GM13977 (cell line): ENCODE measurements around the gene UTF1.

Experiments used
- DNase-seq: peaks from one replicate; pipeline ENCODE4 v3.0.0; 2012; ENCODE audit warnings: low spot score
- in situ Hi-C: fragments of 300-500 bp; cut with MboI; formaldehyde crosslinking; loops from one replicate; pipeline ENCODE4 v1.12.0; 2022; ENCODE audit warnings: low sequenced_read_pairs, low pct_unique_long_range_greater_than_20kb, mixed read lengths, inconsistent platforms; ENCODE audit not compliant: unreplicated experiment
- TF ChIP-seq, protein P1 (sequence below): IDR thresholded peaks from 2 replicates; pipeline ENCODE4 v1.5.1; 2012; ENCODE audit warnings: mild to moderate bottlenecking, control low read depth; ENCODE audit not compliant: insufficient read depth; ENCODE audit errors: extremely low read depth, missing control alignments

UTF1 gene

DNA sequence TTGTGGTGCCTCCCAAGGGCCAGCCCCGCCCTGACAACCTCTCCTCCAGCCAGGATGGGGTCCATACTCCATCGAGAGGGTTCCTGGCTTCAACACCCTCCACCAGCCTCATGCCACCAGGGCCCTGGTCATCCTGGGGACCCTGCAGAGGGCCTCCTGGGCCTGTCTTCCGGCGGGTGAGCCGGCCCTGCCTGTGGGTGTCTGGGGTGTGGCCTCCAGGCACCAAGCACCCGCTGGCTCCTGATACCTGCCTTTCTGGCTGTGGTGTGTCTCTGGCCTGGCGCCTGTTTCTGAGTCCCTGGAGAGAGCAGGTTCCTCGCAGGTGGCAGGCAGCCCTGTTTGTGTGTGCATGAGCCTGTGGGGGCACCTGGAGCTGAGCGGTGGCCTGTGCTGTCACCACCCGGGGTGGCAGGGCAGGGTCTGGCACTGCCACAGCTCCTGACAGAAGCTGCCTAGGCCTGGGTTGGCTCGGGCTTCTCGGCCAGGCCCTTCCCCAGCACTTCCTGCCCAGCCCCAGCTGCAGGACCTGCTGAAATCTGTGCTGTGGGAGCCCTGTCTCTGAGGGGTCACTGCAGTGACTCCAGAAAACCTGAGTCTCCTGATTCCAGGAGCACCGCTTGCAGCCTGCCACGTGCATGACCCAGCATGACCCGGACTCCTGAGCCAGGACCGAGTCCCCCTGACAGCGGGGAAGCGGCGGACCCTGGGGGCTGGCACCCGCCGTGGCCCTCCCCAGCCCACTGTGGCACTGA is 28.2 kb downstream of the UTF1 start:
- TF ChIP-seq, protein P1, sequence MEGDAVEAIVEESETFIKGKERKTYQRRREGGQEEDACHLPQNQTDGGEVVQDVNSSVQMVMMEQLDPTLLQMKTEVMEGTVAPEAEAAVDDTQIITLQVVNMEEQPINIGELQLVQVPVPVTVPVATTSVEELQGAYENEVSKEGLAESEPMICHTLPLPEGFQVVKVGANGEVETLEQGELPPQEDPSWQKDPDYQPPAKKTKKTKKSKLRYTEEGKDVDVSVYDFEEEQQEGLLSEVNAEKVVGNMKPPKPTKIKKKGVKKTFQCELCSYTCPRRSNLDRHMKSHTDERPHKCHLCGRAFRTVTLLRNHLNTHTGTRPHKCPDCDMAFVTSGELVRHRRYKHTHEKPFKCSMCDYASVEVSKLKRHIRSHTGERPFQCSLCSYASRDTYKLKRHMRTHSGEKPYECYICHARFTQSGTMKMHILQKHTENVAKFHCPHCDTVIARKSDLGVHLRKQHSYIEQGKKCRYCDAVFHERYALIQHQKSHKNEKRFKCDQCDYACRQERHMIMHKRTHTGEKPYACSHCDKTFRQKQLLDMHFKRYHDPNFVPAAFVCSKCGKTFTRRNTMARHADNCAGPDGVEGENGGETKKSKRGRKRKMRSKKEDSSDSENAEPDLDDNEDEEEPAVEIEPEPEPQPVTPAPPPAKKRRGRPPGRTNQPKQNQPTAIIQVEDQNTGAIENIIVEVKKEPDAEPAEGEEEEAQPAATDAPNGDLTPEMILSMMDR = no peak
- in situ Hi-C loops = no loop called here
- DNase-seq = no peak

DNA sequence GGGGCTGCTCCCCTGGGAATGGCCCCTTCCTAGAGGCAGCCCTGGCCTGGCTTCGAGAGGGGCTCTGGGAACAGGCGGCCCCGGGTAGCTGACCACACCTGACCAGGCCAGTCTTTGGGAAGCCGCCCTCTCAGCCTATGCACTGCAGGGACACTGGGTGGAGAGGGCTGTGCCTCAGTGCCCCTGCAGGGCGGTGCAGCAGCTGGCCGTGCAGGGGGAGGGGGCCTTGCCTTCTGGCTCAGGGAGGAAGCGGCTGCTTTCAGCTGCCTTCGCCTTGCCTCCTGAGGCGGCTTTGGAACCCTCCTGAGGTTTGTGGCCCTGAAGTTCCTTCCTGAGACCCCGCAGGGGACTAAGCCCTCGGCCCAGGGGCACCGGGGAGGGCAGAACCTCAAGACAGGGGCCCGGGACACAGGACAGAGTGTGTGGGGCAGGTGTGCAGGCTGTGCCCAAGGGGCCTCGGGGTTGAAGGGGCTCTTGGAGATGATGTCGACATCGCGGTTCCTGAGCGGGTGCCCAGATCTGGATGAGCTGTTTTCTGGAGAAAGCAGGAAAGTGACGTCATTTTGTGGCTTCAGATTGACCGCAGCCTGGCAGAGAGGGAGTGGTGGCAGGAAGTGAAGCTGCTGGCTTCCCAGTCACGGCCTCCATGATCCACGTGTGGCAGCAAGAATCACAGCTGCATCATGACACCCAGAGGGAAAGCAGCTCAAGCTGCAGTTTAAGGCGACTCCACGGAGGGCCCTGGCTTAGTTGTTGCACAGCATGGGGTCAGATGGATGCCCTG is 29.0 kb downstream of the UTF1 start:
- TF ChIP-seq, protein P1 = no peak
- in situ Hi-C loops = no loop called here
- no peak for DNase-seq

DNA sequence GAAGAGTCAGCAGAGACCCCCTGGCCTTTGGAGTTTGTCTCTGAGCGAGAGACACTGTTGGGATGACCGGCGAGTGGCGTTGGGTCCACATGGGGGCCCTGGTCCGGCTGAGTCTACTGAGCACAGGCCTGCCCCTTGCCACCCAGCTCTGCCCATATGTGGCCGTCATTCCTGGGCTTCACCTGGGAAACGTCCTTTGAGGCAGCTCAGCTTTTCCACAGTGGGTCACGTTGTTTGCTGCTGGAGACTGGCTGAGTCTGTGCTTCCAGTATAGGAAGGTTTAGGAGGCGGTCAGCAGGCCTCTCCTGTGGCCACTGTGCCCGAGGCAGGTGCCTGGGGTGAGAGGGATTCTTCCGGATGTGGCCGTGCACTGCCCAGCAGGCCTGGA is 29.6 kb downstream of the UTF1 start:
- in situ Hi-C loops = no loop called here
- TF ChIP-seq, protein P1 = no peak
- DNase-seq = no peak

DNA sequence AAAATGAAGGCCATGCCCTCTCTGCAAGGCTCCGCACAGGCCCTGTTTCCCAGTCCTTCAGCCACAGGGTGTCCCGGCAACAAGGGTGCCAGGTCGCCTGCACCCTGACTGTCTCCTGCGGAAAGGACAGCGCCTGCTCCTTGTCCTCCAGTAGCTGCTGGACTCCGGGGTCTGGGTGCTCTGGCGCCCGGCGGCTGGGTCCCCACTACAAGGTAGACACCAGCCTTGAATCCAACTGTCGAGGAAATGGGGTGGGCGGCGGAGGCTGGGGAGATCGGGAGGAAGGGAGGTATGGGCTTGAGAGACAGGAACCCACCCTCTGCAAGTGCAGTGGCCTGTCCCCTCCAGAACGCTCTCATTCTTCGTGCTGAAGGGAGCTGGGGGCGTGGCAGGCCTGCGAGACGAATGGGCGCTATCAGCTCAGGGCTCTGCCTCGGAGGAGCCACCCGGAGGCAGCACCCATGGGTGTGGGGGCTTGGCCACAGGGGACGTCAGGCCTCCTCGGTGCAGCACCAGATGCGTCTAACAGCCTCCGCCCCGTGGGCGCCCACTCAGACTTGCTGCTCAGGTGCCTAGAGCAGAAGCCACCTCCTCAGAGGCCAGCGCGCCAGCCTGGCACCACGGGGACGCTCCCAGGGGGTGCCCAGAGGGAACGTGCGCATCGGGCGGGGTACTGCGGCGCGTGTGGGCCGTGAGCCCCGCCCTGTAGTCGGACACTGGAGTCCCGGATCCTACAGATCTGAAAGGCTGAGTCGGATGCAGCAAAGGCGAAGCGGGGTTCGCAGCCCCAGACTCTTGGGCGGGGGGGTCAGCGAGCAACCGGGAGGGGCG is 31.1 kb downstream of the UTF1 start:
- TF ChIP-seq, protein P1 = no peak
- DNase-seq = peak; percentile 84
- in situ Hi-C loops = no loop called here

DNA sequence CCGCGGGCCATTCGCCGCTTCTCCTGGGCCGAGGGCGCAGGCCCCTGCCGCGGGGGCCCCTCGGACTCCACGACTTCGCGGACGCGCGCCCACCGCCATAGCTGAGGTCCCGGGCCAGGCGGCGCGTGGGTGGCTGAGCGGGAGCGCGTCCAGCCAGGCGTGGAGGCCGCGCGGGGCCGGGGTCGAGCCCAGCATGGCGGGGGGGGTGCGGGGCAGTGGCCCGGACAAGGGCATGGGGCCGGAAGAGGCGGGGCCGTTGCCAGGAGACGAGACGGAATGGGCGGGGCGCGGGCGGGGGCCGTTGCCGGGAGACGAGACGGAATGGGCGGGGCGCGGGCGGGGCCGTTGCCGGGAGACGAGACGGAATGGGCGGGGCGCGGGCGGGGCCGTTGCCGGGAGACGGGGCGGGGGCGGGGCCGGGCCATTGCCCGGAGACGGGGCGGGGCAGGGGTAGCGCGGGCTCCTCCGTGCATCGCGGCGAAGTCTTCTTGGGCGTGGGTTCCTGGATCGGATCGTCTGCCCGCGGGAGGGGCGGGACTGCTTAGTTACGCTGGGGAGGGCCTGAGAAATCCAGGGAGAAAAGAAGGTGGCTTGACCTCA is 31.8 kb downstream of the UTF1 start:
- TF ChIP-seq, protein P1 = no peak
- in situ Hi-C loops = no loop called here
- DNase-seq = peak; percentile 98

DNA sequence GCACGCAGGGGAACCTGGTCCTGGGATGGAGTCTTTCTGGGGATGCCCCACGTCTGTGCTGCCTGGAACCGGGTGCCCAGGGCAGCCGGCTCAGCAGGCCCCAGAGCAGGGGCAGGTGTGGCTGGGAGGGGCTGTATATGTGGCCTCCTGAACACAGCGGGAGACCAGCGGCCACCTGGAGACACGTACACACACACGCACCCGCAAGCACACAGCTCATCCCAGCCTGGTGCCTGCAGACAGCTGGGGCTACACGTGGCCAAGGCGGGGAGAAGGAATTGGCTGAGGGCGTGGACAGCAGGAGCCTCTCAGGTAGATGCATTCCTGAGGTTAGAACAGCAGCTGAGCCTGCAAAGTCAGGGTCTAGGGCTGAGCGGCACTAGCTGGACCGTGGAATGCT is 32.7 kb downstream of the UTF1 start:
- in situ Hi-C loops = no loop called here
- TF ChIP-seq, protein P1 = no peak
- no peak for DNase-seq
